ENCODE data around the gene DCAF10. TPM values are rescaled to one million over a fixed set of nuclear protein-coding genes. Genes with fewer than 3 reads are reported as not detected.

Gene DCAF10
- total and polyA plus RNA-seq, 2 of the 13 experiments (the other 11 are each of a cell fraction or from before 2014, with no cell fraction given) = 9.2 to 20.3 TPM

- TF ChIP-seq, protein P1, sequence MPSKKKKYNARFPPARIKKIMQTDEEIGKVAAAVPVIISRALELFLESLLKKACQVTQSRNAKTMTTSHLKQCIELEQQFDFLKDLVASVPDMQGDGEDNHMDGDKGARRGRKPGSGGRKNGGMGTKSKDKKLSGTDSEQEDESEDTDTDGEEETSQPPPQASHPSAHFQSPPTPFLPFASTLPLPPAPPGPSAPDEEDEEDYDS (CRISPR knock-in tag; IDR thresholded peaks at IDR 0.05) = peak; percentile 21; the same call in 1 of the 2 replicates
- peak; percentile 48; the same call in 1 of the 2 replicates for TF ChIP-seq KDM2A (CRISPR knock-in tag; IDR thresholded peaks at IDR 0.05; ENCODE audit: borderline replicate concordance, low read depth)
- TF ChIP-seq MED13 (CRISPR knock-in tag; IDR thresholded peaks at IDR 0.05) = no peak
- peak; percentile 40 for TF ChIP-seq TAF1 (CRISPR knock-in tag; IDR thresholded peaks at IDR 0.05)
- 0 out of 2 replicates have a peak, but pooled peaks have one; percentile 42 for TF ChIP-seq KAT7 (CRISPR knock-in tag; IDR thresholded peaks at IDR 0.05; ENCODE audit: borderline replicate concordance)
- 0 out of 2 replicates have a peak, but pooled peaks have one; percentile 40 for TF ChIP-seq ZNF770 (CRISPR knock-in tag; IDR thresholded peaks at IDR 0.05)
- TF ChIP-seq YEATS4 (CRISPR knock-in tag; IDR thresholded peaks at IDR 0.05; ENCODE audit: borderline replicate concordance) = peak; percentile 50; the same call in 1 of the 2 replicates
- TF ChIP-seq ESRRA (CRISPR knock-in tag; IDR thresholded peaks at IDR 0.05; ENCODE audit: low read depth) = no peak
- TF ChIP-seq SP2 (CRISPR knock-in tag; IDR thresholded peaks at IDR 0.05) = no peak
- peak; percentile 70 for TF ChIP-seq CEBPB (IDR thresholded peaks at IDR 0.05; ENCODE audit: borderline replicate concordance, low read depth, low read length)
- TF ChIP-seq, protein P2, sequence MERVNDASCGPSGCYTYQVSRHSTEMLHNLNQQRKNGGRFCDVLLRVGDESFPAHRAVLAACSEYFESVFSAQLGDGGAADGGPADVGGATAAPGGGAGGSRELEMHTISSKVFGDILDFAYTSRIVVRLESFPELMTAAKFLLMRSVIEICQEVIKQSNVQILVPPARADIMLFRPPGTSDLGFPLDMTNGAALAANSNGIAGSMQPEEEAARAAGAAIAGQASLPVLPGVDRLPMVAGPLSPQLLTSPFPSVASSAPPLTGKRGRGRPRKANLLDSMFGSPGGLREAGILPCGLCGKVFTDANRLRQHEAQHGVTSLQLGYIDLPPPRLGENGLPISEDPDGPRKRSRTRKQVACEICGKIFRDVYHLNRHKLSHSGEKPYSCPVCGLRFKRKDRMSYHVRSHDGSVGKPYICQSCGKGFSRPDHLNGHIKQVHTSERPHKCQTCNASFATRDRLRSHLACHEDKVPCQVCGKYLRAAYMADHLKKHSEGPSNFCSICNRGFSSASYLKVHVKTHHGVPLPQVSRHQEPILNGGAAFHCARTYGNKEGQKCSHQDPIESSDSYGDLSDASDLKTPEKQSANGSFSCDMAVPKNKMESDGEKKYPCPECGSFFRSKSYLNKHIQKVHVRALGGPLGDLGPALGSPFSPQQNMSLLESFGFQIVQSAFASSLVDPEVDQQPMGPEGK (CRISPR knock-in tag; IDR thresholded peaks at IDR 0.05) = peak; percentile 69
- TF ChIP-seq, protein P3, sequence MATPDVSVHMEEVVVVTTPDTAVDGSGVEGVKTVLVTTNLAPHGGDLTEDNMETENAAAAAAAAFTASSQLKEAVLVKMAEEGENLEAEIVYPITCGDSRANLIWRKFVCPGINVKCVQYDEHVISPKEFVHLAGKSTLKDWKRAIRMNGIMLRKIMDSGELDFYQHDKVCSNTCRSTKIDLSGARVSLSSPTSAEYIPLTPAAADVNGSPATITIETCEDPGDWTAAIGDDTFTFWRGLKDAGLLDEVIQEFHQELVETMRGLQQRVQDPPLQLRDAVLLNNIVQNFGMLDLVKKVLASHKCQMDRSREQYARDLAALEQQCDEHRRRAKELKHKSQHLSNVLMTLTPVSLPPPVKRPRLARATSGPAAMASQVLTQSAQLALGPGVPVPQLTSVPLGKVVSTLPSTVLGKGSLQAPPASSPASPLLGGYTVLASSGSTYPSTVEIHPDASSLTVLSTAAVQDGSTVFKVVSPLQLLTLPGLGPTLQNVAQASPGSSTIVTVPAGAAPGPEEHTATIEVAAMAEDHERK (CRISPR knock-in tag; IDR thresholded peaks at IDR 0.05; ENCODE audit: low read depth) = peak; percentile 46; the same call in 1 of the 2 replicates
- TF ChIP-seq, protein P4, sequence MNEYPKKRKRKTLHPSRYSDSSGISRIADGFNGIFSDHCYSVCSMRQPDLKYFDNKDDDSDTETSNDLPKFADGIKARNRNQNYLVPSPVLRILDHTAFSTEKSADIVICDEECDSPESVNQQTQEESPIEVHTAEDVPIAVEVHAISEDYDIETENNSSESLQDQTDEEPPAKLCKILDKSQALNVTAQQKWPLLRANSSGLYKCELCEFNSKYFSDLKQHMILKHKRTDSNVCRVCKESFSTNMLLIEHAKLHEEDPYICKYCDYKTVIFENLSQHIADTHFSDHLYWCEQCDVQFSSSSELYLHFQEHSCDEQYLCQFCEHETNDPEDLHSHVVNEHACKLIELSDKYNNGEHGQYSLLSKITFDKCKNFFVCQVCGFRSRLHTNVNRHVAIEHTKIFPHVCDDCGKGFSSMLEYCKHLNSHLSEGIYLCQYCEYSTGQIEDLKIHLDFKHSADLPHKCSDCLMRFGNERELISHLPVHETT (CRISPR knock-in tag; conservative IDR thresholded peaks at IDR 0.05) = no peak
- peak; percentile 88 for TF ChIP-seq ZFX (CRISPR knock-in tag; IDR thresholded peaks at IDR 0.05; ENCODE audit: low read depth)
- no peak for TF ChIP-seq MXD4 (CRISPR knock-in tag; IDR thresholded peaks at IDR 0.05)
- no peak for TF ChIP-seq RORA (CRISPR knock-in tag; IDR thresholded peaks at IDR 0.05)
- TF ChIP-seq ZNF629 (CRISPR knock-in tag; conservative IDR thresholded peaks at IDR 0.05) = no peak
- no peak for TF ChIP-seq AHR (CRISPR knock-in tag; IDR thresholded peaks at IDR 0.05)
- TF ChIP-seq ZSCAN22 (CRISPR knock-in tag; IDR thresholded peaks at IDR 0.05) = no peak
- TF ChIP-seq ELF1 (CRISPR knock-in tag; IDR thresholded peaks at IDR 0.05) = peak; percentile 87
- peak; percentile 53; the same call in 1 of the 2 replicates for TF ChIP-seq HIVEP1 (CRISPR knock-in tag; IDR thresholded peaks at IDR 0.05)
- 0 out of 2 replicates have a peak, but pooled peaks have one; percentile 55 for TF ChIP-seq ZNF550 (CRISPR knock-in tag; IDR thresholded peaks at IDR 0.05; ENCODE audit: borderline replicate concordance)
Measured at GRCh38 chr9:37753489-37754190, 47.0 kb upstream of the DCAF10 start, which contains the start of gene TRMT10B (continued).

Data from HepG2 (cell line).